Hippocampal formation (tissue), 2 donors: ENCODE data around the gene ZSCAN22.

Source experiments
- DNase-seq, 2 donors: peaks; one replicate each; lab custom pipeline; 2025; lab: John Stamatoyannopoulos, UW

The ZSCAN22 gene

DNA sequence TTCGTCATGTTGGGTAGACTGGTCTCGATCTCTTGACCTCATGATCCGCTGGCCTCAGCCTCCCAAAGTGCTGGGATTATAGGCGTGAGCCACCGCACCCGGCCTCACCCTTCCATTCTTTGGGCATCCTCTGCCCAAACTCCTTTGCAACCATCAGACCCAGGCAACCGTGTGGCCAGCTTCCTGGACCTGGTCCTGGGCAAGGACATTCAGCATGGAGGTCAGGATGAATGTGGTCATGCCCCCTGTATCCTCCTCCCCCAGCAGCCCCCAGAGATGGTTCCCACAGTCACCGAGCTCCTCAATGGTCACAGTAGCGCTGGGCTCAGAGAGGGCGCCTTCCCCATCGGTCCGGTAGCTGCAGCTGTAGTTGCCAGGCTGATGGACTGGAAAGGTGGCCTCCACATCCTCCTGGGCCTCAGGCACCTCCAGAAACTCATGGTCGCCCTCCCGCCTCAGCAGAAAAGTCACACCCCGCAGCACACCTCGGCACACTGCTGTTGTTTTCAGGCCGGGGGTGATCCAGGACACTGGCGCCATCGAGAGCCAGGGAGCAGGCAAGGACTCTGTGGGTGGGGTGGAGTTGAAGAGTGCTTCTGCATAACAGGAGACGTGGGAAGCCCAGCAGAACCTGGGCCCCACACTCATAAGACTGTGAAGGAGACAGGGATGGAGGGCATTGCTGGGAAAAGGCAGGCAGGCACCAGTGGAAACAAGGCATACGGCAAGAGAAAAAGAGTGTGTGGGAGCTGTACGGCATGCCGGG, 25.4 kb downstream of the ZSCAN22 start:
- no peak for DNase-seq

DNA sequence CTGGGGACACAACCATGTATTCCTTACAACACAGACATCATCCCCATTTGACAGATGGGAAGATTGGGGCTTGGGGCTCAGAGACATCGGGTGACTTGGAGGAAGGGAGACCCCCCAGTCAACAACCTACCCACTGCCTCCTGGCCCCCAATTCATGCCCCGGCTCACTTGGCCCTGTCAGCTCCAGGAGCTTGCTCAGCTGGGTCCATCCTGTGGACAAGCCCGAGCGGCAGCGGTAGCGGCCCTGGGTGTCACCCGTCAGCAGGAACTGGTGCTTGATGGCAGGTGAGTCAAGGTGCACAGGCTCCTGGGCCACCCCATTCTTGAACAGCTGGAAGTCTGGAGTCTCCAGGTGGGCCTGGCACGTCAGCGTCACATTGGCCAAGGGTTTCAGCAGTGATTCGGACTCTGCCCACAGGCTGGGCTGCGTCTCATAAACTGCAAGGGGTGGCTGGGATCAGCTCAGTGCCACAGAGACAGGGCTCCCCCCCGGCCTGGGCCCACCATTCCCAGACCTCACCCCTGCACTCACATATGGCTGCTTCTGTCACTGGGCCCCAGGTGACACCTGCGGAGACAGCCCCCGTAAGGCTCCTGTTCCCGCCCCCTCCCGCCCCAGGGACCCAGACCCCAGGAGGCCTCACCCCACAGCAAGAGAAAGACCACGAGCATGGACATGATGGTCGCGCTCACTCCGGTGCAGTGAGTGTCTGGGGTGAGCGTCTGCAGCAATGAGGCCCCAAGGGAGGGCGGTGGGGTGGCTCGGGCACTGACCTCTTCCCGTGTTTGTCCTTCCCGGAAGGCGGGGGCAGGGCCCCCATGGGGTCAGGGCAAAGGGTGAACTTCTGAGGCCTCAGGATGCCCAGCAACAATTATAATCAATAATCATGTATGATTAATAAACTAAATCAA, 26.2 kb downstream of the ZSCAN22 start, which contains the start of gene A1BG:
A1BG (minus strand) TSS at position 733 of the 912 bp plus-strand sequence; CDS start at position 678, 55 bp downstream.
- no peak for DNase-seq

DNA sequence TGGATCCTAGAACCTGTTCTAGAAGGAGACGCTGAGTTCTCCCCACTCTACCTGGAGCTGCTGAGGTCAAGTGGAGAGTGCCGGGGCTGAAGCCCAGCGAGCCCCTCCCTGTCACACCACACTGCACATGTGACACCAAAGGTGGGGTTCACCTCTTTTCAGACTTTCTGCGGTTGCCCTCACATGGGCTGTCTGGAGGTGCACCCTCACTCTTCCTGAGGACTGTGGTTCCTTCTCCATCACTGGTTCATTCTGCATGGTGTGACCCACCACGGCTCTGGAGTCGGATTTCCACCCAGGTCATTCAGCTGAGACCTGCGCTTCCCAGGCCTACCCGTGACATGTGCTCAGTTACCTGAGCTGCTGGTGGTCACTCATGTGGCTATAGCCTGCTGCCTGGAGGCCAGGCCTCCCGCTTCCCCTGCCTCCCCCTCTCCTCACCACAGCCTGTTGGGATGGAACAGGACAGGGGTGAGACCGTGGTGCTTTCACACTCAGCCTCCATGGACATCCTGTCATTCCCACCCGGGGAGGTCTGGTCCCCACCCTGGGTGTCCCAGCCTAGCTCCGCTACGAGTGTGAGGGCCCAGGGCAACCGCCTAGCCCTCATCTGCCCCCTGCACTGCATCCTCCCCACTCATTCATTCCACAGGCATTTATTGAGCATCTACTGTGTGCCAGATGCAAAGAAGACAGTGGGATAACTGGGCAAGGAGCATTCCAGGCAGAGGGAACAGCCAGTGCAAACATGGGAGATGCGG, 27.1 kb downstream of the ZSCAN22 start:
- DNase-seq: no peak

- no peak for DNase-seq
Observed at GRCh38 chr19:58354478-58355030, 27.8 kb downstream of the ZSCAN22 start.

DNA sequence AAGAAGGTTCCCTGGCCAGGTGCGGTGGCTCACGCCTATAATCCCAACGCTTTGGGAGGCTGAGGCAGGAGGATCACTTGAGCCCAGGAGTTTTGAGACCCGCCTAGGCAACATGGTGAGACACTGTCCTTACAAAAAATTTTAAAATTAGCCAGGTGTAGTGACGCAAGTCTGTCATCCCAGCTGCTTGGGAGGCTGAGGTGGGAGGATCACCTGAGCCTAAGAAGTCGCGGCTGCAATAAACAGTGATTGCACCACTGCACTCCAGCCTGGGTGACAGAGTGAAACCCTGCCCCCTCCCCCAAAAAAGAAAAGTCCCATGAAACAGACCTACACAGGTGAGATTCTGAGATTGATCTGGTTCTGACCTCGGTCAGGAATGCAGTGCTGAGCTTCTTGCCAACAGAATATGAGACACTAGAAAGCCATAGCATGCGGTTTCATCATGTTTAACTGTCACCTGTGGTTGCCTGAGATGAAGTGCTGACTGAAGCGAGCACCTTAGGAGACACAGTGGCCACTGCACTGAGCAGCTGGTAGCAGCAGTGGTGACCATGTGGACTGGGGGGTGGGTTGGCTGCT, 28.5 kb downstream of the ZSCAN22 start:
- DNase-seq: no peak

- DNase-seq: no peak
Observed at GRCh38 chr19:58355908-58356765, 29.3 kb downstream of the ZSCAN22 start.

DNA sequence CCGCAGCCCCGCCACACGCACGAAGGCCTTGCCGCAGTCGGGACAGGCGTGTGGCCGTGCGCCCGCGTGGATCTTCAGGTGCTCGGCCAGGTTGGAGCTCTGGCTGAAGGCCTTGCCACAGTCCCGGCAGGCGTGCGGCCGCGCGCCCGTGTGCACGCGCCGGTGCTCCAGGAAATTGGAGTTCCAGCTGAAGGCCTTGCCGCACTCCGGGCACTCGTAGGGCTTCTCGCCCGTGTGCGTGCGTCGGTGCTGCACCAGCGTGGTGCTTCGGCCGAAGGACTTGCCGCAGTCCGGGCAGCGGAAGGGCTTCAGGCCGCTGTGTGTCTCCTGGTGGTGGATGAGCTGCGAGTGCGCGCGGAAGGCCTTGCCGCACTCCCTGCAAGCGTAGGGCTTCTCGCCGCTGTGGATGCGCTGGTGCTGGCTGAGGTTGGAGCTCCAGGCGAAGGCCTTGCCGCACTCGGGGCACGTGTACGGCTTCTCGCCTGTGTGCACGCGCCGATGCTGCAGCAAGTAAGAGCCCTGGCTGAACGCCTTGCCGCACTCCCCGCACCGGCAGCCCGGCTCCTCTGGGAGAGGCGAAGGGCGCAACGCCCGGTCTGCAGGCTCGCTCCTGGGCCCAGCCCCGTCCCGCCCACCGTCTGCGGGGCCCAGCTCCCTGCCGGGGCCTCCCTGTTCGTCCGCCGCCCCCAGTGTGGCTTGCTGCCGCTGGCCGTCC, 30.1 kb downstream of the ZSCAN22 start:
- DNase-seq: no peak

DNA sequence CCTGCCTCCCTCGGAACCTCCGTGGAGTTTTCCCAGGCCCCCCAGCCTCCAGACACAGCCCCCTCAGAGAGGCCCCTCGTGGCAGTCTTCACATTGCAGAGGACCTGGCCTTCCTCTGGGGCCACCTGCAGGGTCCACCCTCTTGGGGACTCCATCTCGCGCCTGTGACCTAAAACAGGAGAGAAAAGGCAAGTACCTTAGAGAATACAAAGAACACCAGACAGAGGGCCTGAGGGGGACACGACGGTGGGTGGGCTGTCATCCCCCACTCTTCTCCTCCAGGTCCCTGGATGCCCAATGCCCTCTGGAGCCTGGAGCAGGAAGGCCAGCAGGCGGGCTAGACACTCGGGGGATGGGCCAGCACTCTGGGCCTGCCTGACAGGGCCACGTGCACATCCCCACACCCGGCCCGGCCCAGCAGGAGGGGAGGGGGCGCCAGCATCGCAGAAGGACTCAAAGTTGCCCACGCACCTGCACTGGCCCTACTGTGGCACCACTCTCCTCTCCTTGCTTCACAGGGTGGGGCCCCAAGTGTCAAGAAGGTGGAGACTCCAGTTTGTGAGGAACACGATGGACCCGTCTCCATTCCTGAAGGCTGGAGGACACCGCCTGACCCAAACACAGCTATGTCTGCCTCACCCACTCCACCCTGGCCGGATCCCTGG, 30.8 kb downstream of the ZSCAN22 start:
- no peak for DNase-seq

DNA sequence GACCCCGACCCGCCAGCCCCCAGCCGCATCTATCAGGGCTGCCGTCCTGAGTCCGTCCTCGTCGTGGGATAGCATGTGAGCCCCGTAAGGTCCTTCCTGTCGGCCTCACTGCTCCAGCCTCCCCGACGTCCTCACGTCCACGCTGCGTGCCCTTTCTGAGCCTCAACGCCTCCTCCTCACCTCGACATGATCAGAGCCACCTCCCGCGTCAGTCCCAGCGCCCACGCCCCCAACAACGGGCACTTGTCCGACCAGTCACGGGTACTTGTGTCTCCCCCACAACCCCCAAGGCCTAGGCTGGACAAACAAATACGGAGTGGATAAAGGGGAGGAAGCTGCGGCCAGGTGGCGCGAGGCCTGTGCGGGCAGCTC, 35.1 kb downstream of the ZSCAN22 start:
- DNase-seq: no peak

DNA sequence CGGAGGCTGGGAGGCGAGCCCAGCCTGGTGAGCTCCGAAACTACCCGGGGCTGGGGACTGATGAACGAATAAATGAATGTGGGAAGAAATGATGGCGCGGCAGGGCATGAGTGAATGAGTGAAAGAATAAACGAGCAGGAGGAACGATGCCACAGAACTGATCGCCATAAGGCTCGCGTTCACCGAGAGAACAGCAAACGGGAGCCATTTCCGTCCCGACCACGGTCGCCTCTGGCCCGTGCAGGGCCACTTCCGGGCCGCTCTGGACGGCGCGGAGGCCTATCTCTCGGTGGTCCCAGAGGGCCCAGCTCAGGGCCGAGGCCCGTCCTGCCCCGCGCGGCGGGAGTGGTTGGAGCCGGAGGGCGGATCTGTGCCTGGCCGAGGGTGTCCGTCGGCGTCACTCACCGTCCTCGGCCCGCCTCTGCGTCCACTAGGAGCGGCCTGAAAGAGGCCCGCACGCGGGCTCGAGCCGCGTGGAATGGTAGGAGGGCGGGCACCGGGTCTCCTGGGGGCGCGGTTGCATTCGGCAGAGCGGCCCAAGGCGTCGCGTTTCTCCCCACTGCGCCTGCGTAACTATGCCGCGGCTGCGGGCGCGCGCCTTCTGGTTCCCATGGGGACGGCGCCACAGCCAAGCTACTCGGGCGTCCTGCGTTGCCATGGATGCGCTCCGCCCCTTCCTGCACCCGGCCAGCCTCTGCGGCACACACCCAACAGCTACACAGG, 35.6 kb downstream of the ZSCAN22 start, which contains the start of gene ZNF497:
ZNF497 (minus strand) TSS at position 480 of the 723 bp plus-strand sequence. CDS start 5,116 bp downstream, outside the sequence.
- peak; percentile 91 to 96 for DNase-seq

DNA sequence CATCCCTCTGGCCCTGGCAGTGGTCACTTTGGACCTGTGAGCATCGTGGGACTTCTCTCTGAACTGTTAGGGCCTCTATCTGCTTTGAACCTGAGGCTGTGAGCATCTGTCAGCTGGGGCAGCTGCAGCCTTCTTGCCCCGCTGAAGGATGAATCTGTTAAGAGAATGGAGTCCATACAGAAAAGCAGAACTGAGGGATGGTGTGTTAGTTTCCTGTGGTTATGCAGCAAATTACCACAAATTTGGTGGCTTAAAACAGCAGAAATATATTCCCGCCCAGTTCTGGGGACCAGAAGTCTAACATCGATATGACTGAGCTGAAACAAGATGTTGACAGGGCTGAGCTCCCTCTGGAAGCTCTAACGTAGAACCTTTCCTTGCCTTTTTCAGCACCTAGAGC, 37.4 kb downstream of the ZSCAN22 start:
- DNase-seq: no peak

- DNase-seq: no peak
Observed at GRCh38 chr19:58366585-58367430, 40.0 kb downstream of the ZSCAN22 start.

DNA sequence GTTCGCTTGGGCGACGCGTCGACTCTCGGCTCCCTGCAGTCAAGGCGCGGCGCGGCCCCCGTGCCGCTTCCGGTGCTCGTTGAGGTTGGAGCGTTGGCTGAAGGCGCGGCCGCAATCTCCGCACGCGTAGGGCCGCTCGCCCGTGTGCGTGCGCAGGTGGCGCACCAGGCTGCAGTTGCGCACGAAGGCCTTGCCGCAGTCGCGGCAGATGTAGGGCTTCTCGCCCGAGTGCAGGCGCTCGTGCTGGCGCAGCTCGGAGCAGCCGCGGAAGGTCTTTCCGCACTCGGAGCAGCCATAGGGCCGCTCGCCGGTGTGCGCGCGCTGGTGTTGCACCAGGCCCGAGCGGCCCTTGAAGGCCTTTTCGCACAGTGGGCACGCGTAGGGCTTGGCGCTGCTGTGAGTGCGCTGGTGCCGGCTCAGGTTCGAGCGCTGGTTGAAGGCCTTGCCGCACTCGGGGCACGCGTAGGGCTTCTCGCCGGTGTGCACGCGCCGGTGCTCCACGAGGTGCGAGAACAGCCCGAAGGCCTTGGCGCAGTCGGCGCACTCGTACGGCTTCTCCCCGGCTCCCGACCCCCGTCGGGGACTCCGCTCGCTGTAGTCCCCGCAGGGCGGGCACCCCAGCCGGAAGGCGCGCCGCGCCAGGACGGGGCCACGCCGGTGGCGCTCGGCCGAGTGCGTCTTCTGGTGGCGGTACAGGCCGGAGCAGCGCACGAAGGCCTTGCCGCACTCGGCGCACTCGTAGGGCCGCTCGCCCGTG, 41.1 kb downstream of the ZSCAN22 start:
- DNase-seq: no peak

DNA sequence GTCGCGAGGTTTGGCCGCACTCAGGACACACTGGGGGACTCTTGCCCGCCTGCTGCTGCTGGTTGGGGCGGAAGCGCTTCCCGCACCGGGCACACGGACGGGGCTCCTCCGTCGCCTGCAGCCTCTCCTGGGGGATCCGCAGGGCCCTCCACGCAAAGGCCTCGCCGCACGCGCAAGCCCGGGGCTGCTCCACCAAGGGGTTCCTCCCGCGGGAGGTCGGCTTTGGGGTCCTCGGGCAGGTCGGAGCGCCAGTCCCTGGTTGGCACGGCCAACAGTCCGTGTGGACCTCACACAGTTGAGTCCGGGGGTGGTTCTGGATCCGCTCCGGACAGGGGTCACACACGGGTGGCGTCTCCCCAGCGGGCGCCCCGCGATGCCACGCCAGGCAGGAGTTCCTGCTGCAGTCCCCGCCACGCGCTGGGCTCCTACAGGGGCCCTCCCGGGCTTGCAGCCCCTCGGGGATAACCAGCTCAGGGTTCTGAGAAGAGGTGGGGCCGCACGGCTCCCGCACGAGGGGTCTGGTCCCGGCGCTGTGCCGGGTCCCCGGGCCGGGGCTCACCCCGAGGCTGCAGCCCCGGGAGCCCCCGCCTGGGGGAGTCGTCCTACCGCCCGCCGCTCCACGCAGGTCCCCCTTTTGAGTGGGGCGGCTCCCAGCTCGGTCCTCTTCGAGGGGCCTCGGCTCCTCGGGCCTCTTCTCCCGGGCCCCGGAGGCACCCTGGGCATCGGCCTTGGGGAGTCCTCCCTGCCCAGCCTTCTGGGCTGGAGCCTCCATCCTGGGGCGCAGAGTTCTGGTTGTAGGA, 42.0 kb downstream of the ZSCAN22 start:
- DNase-seq: no peak

GRCh38 chr19:58372311-58373133, 45.7 kb downstream of the ZSCAN22 start:
- no peak for DNase-seq
